Amniotic stem cell (primary cell): ENCODE data around the gene CAPZA2.

Experiments used
- DNase-seq: peaks from one replicate; lab custom pipeline; 2025; lab: John Stamatoyannopoulos, UW

CAPZA2 gene

GRCh38 chr7:116862951-116863670 is 724 bp downstream of the CAPZA2 start:
- no peak for DNase-seq

GRCh38 chr7:116863936-116864500 is 1.6 kb downstream of the CAPZA2 start:
- no peak for DNase-seq

- no peak for DNase-seq
These were observed 8.8 kb downstream of the CAPZA2 start for GRCh38 chr7:116871061-116871700.

GRCh38 chr7:116872026-116872425 is 9.6 kb downstream of the CAPZA2 start:
- no peak for DNase-seq

- no peak for DNase-seq
These were observed 11.2 kb downstream of the CAPZA2 start for GRCh38 chr7:116873619-116874018.

- no peak for DNase-seq
These were observed 14.5 kb downstream of the CAPZA2 start for GRCh38 chr7:116876664-116877442.

GRCh38 chr7:116877443-116878217 is 15.2 kb downstream of the CAPZA2 start:
- no peak for DNase-seq

- no peak for DNase-seq
These were observed 22.3 kb downstream of the CAPZA2 start for GRCh38 chr7:116884691-116885090.

GRCh38 chr7:116885724-116886123 is 23.3 kb downstream of the CAPZA2 start:
- no peak for DNase-seq

GRCh38 chr7:116886543-116887156 is 24.3 kb downstream of the CAPZA2 start:
- no peak for DNase-seq

- no peak for DNase-seq
These were observed 26.5 kb downstream of the CAPZA2 start for GRCh38 chr7:116888895-116889294.

- DNase-seq: no peak
These were observed 33.5 kb downstream of the CAPZA2 start for GRCh38 chr7:116895849-116896248.

GRCh38 chr7:116897661-116898060 is 35.3 kb downstream of the CAPZA2 start:
- DNase-seq: no peak

GRCh38 chr7:116899308-116899707 is 36.9 kb downstream of the CAPZA2 start:
- DNase-seq: no peak

- no peak for DNase-seq
These were observed 38.8 kb downstream of the CAPZA2 start for GRCh38 chr7:116901143-116901542.

GRCh38 chr7:116902867-116903266 is 40.5 kb downstream of the CAPZA2 start:
- DNase-seq: no peak

- DNase-seq: no peak
These were observed 44.0 kb downstream of the CAPZA2 start for GRCh38 chr7:116906391-116906790.

GRCh38 chr7:116910383-116910782 is 48.0 kb downstream of the CAPZA2 start:
- no peak for DNase-seq

- DNase-seq: no peak
These were observed 49.4 kb downstream of the CAPZA2 start for GRCh38 chr7:116911801-116912200.

GRCh38 chr7:116912269-116912909 is 50.0 kb downstream of the CAPZA2 start:
- DNase-seq: no peak

- no peak for DNase-seq
These were observed 56.3 kb downstream of the CAPZA2 start for GRCh38 chr7:116918704-116919103.
